CD4-positive, alpha-beta T cell treated with Interleukin-15 for 1 hour (primary cell): ENCODE measurements around the gene SBF2.

Source experiments
- DNase-seq: peaks from one replicate; pipeline ENCODE4 v3.0.0-alpha.2; 2020

The SBF2 gene

GRCh38 chr11:10317151-10317755 lies 23.2 kb upstream of the SBF2 start:
- DNase-seq: no peak

- DNase-seq: no peak
Observed at GRCh38 chr11:10315083-10315482, 21.1 kb upstream of the SBF2 start.

GRCh38 chr11:10314199-10315072 lies 20.4 kb upstream of the SBF2 start:
- peak; percentile 54 for DNase-seq

DNA sequence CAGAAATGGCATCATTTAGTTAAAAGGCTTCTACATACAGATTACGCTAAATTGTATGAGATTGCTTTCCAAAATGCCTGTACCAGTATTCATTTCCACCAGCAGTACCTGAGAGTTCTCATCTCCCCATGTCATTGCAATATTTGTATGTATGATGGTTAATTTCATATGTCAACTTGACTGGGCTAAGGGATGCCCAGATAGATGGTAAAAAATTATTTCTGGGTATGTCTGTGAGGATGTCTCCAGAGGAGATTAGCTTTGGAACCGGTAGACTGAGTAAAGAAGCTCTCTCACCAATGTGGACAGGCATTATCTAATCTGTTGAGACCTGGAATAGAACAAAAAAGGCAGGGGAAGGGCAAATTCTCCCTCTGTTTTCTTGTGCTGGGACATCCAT lies 17.8 kb upstream of the SBF2 start:
- no peak for DNase-seq

DNA sequence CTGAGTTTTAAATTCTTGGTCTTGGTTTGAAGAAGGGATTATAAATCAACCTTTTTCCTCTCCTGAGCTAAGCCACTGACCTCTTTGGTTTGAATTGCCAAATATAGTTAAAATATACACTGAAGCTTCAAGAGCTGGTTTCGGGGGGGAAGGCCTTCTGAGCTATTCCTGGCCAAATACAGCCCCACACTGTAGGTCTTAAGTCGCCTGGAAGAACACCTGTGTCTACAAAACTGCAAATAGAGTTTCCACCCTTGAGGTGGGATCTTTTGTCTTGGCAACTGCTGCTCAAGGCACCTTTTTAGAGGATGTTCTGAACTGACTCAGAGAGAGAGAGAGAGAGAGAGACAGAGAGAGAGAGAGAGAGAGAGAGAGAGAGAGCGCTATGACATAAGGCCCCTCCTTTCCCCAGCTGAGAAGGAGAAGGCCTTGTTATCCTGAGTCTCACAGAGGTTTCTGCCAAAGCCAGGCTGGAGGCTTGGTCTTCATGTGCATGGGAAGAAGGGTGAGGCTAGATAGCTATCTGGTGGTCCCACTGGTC lies 16.4 kb upstream of the SBF2 start:
- no peak for DNase-seq

DNA sequence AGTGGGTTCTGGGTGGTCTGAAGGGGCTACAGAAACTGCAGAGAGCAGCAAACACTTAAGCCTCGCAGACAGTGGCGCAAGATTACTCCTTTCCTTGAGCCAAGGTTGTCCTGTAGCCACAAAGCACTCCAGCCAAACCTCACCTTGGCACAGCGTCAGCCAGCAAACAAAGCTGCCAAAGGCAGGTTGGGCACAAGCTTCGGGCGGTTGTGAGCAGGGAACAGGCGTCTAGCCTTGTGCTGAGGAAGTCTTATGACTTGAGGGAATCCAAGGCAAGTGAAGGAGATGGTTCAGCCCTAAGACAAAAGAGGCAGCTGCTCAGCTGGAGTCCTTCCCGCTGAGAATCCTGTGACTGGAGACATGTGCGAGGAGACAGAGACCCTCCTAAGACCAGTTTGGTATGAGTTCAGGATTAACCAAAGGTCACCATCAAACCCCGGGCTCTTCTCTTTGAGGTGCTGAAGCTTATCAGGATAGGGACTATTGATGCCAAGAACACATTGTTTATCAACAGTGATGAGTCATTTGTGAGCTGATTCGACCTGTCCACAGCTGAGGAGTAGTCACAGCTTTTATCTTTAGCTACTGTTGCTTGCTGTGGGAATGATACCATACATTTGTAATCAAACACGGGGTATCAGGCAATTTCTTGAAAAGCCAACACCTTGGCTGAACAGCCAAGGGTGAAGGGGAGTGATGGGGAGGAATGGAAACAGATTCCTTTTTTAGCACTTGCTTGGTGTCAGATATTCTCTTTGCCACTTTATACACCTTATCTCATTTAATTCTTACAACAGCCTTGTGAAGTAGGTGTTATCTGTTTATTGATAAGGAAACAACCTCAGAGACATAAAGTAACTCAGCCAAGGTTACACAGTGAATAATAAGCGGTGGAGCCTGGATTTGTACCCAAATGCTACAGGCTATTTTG lies 15.4 kb upstream of the SBF2 start:
- no peak for DNase-seq

GRCh38 chr11:10308201-10308954 lies 14.4 kb upstream of the SBF2 start:
- DNase-seq: no peak

DNA sequence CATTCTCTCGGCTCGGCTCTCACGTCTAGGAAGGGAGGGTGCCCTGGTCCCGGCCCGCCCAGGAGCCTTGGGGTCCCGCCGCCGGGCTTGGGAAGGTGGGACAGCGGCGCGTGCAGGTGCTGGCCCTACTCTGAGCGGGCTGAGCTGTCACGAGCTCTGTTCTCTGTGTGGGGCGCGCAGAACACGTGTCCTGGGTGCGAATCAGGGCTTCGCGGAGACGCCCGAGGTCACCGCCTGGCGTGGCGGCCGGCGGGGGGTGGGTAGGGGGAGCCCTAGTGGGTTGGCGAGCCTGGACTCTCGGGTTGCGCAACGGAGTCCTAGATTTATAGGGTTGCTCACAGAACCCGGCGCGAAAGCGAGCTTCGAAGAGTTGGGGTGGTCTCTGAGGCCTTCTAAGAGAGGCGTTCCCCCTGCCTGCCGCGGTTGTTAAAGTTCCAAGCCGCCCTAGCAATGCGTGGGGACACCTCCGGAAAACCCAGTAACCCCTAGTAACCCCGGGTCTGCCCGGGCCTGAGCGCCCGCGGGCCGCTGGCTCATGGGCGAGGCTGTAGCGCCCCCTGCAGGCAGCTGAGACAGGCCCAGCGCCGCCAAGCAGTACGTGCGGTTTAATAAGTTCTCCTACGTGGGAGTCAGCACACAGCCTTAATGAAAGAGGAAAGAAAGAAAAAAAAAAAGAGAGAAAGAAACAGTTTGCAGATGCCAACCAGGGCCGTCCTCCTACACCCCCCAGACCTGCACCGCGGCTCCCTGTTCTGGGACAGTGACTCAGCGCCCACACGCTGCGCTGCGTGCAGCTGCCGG lies 13.6 kb upstream of the SBF2 start:
- peak; percentile 83 for DNase-seq

GRCh38 chr11:10307022-10307399 lies 13.0 kb upstream of the SBF2 start:
- no peak for DNase-seq

DNA sequence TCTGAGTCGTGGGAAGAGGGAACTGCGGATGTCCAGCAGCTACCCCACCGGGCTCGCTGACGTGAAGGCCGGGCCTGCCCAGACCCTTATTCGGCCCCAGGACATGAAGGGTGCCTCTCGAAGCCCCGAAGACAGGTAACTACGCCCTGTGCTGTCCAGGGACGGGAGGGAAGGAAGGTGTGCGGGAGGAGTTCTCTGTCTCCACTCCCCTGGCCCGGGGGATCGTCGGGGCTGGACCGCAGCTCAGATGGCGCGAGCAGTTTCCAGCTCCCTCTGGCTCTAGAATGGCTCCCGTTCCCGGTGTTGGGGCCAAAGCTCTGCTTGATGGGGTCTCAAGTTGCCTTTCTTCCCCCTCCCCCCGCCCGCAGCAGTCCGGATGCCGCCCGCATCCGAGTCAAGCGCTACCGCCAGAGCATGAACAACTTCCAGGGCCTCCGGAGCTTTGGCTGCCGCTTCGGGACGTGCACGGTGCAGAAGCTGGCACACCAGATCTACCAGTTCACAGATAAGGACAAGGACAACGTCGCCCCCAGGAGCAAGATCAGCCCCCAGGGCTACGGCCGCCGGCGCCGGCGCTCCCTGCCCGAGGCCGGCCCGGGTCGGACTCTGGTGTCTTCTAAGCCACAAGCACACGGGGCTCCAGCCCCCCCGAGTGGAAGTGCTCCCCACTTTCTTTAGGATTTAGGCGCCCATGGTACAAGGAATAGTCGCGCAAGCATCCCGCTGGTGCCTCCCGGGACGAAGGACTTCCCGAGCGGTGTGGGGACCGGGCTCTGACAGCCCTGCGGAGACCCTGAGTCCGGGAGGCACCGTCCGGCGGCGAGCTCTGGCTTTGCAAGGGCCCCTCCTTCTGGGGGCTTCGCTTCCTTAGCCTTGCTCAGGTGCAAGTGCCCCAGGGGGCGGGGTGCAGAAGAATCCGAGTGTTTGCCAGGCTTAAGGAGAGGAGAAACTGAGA lies 12.2 kb upstream of the SBF2 start:
- no peak for DNase-seq

DNA sequence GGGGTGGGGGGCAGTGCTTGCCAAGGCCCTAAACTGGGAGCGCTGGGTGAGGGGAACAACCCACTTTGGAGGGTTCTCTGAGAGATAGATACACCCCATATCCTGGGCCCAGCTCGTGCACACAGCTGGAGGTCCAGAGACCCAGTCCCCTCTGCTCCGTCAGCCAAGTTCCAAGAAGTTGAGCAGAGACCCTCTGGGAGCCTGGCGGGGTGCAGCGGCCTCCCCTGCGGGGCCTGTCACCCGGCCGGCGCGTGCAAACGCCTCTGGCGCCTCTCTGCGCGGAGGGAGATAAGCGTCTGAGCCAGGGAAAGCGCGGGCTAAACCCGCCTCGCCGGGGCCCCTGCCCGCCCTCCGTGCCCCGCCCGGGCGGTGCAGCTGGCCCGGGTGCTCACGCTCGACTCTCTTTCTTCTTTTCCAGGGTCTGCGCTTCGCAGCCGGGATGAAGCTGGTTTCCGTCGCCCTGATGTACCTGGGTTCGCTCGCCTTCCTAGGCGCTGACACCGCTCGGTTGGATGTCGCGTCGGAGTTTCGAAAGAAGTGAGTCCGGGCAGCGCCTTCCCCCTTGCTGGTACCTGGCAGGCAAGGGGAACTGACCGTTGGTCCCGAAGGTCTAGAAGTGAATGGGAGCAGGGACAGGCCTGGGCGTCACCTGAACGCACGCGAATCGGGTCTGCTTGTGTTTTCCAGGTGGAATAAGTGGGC lies 11.4 kb upstream of the SBF2 start:
- peak; percentile 26 for DNase-seq

- DNase-seq: peak; percentile 67
Observed at GRCh38 chr11:10304495-10305261, 10.7 kb upstream of the SBF2 start, which contains the start of gene ADM. TSS of gene ADM (plus strand) at chr11:10305073. CDS start at chr11:10305701, 628 bp downstream.

- peak; percentile 59 for DNase-seq
Observed at GRCh38 chr11:10303558-10304363, 9.7 kb upstream of the SBF2 start.

- peak; percentile 73 for DNase-seq
Observed at GRCh38 chr11:10302744-10303557, 8.9 kb upstream of the SBF2 start.

- DNase-seq: no peak
Observed at GRCh38 chr11:10302359-10302743, 8.3 kb upstream of the SBF2 start.

DNA sequence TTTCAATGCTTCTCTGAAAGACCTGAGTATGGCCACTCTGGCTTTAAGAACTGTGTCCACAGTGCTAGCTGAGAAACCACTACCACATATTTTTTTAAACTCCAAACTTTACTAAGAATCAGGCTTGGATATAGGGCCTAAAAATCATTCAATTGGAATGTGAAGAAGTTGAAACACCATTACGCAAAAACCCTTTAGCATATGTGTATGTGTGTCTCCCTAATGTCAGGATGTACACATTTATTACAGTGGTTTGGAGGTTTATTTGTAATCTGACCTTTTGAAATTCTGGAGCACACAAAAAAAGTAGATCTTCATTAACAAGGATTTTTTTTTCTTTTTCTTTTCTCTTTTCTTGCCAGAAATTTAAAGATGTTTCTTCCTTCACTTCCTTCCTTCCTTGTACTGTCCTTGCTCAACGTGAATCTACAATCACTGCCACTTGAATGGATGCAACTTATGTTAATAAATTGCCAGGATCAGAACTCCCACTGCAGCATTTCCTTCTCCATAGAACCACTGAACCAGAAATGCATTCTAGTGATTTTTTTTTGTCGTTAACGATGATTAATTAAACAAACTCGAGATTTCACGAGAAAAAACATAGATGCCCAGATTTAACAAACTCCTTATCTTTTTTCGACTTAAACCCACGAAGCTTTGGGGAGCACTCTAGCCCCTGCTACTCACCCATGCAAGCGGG lies 7.8 kb upstream of the SBF2 start:
- no peak for DNase-seq
